ENCODE data around the gene HSD11B2.

DNA sequence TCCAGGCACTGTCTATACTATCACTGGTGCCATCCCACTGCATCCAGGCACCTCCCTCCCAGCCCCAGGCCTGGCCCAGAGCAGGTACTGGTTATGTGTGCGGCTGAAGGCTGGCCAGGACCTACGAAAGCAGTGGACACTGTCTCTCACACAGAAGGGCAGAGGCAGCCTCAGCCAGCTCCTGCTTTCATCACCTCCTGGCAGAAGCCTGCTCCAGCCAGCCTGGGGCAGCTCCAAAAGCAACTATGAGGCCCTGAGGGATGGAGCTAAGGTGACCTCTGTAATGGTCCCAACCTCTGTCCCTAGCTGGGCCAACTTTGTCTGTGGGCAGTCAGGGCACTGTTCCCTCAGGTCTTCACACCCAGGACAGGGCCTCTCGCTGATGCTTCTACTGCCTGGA is 18.8 kb downstream of the HSD11B2 start:
- TF ChIP-seq YY1 (IDR thresholded peaks at IDR 0.05; ENCODE audit: insufficient read depth, insufficient read length) (no peak), ZNF274 (IDR thresholded peaks at IDR 0.05; ENCODE audit: low read depth, low read length) (no peak), SUZ12 (IDR thresholded peaks at IDR 0.05; ENCODE audit: extremely low read depth, insufficient read depth, insufficient read length) (no peak)

Measured in NT2/D1 (cell line).